ENCODE results near the gene HOXD9. TPM values are rescaled to one million over a fixed set of nuclear protein-coding genes. Genes with fewer than 3 reads are reported as not detected.

The HOXD9 gene
- total RNA-seq, 1 donor from 2014 or later: not detected

DNA sequence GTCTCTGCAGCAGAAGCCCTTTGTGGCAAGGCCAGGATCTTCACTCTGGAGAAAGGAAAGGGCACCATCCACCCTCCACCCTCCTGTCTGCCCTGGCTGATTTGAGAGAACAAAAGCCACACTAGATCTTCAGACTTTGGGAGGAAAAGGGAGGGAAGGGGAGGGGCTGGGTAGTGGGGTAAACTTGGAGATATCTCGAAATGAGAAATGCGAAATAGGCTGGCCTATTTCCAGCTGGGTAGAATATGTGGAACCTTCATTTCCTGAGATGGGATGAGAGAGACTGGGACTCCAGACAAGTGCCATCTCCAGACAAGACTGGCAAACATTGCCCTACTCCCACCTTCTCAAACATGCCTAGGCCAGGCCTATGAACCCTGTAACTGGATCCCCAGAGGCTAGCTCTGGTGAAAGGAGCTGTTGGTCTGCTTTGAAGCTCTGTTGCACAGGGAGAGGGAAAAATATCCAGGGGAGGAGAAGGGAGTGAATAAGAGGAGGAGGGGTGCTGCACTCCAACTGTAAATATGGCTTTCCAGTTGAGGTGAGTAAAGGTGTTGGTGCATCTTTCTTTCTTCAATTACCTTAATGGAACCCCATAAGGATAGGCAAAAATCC, 21.2 kb upstream of the HOXD9 start:
- H3K27ac Mint-ChIP-seq (ENCODE audit: unreplicated experiment): no peak overlapping the region
- H3K27me3 Mint-ChIP-seq (ENCODE audit: low read depth): peaks cover 91% of the 10 kb centered on the region
- peaks cover 3% of the 10 kb centered on the region for H3K36me3 Mint-ChIP-seq (ENCODE audit: low read depth)
- H3K4me3 Mint-ChIP-seq (ENCODE audit: unreplicated experiment): no peak overlapping the region
- peaks cover 34% of the 10 kb centered on the region for H3K4me1 Mint-ChIP-seq (ENCODE audit: low read depth)
- DNase-seq (ENCODE audit: low spot score): no peak
- TF ChIP-seq, protein P1, sequence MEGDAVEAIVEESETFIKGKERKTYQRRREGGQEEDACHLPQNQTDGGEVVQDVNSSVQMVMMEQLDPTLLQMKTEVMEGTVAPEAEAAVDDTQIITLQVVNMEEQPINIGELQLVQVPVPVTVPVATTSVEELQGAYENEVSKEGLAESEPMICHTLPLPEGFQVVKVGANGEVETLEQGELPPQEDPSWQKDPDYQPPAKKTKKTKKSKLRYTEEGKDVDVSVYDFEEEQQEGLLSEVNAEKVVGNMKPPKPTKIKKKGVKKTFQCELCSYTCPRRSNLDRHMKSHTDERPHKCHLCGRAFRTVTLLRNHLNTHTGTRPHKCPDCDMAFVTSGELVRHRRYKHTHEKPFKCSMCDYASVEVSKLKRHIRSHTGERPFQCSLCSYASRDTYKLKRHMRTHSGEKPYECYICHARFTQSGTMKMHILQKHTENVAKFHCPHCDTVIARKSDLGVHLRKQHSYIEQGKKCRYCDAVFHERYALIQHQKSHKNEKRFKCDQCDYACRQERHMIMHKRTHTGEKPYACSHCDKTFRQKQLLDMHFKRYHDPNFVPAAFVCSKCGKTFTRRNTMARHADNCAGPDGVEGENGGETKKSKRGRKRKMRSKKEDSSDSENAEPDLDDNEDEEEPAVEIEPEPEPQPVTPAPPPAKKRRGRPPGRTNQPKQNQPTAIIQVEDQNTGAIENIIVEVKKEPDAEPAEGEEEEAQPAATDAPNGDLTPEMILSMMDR (IDR thresholded peaks at IDR 0.05): no peak
- H3K9me3 Mint-ChIP-seq (ENCODE audit: low read depth): no peaks in the 10 kb centered on the region

- peaks cover 89% of the 10 kb centered on the region for H3K27me3 Mint-ChIP-seq (ENCODE audit: low read depth)
- no peak for DNase-seq (ENCODE audit: low spot score)
- no peak overlapping the region for H3K27ac Mint-ChIP-seq (ENCODE audit: unreplicated experiment)
- no peaks in the 10 kb centered on the region for H3K9me3 Mint-ChIP-seq (ENCODE audit: low read depth)
- no peak overlapping the region for H3K4me3 Mint-ChIP-seq (ENCODE audit: unreplicated experiment)
- peaks cover 4% of the 10 kb centered on the region for H3K36me3 Mint-ChIP-seq (ENCODE audit: low read depth)
- TF ChIP-seq, protein P1 (IDR thresholded peaks at IDR 0.05): no peak
- peaks cover 32% of the 10 kb centered on the region for H3K4me1 Mint-ChIP-seq (ENCODE audit: low read depth)
Observed at GRCh38 chr2:176101842-176102241, 20.7 kb upstream of the HOXD9 start.

DNA sequence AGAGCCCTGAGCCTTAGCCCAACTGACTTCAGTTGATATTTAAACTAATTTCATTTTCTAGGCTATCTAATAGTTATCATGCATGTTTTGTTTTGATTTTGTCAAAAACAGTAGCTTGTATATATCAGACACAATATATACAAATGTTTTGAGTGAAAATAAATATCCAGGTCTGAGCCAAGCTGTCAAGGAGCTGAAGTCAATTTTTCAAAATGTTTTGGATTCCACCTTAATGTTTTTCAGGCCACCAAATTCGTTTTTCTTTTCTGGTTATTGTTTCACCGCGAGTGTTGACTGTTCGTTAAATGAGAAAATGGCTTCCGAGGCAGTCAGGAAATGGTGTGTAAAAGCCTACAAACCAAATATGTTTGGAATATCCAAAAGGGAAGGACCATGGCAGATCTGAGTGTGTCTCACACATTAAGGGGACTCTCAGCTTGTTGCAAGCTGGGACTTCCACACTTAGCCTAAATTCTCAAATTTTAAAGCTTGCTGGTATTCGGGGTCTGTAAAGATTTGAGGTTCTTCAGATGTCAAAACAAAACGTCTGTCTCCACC, 20.1 kb upstream of the HOXD9 start:
- TF ChIP-seq, protein P1 (IDR thresholded peaks at IDR 0.05): no peak
- Mint-ChIP-seq H3K4me1 (ENCODE audit: low read depth) (peaks cover 30% of the 10 kb centered on the region), H3K27me3 (ENCODE audit: low read depth) (peaks cover 87% of the 10 kb centered on the region), H3K36me3 (ENCODE audit: low read depth) (peaks cover 4% of the 10 kb centered on the region), H3K27ac (ENCODE audit: unreplicated experiment) (no peak overlapping the region), H3K4me3 (ENCODE audit: unreplicated experiment) (no peak overlapping the region), H3K9me3 (ENCODE audit: low read depth) (no peaks in the 10 kb centered on the region)
- no peak for DNase-seq (ENCODE audit: low spot score)

GRCh38 chr2:176103194-176103593, 19.3 kb upstream of the HOXD9 start:
- H3K27me3 Mint-ChIP-seq (ENCODE audit: low read depth): peaks cover 79% of the 10 kb centered on the region
- no peaks in the 10 kb centered on the region for H3K9me3 Mint-ChIP-seq (ENCODE audit: low read depth)
- H3K4me1 Mint-ChIP-seq (ENCODE audit: low read depth): peaks cover 23% of the 10 kb centered on the region
- H3K27ac Mint-ChIP-seq (ENCODE audit: unreplicated experiment): no peak overlapping the region
- H3K36me3 Mint-ChIP-seq (ENCODE audit: low read depth): peaks cover 3% of the 10 kb centered on the region
- H3K4me3 Mint-ChIP-seq (ENCODE audit: unreplicated experiment): no peak overlapping the region
- no peak for DNase-seq (ENCODE audit: low spot score)
- TF ChIP-seq, protein P1 (IDR thresholded peaks at IDR 0.05): no peak

DNA sequence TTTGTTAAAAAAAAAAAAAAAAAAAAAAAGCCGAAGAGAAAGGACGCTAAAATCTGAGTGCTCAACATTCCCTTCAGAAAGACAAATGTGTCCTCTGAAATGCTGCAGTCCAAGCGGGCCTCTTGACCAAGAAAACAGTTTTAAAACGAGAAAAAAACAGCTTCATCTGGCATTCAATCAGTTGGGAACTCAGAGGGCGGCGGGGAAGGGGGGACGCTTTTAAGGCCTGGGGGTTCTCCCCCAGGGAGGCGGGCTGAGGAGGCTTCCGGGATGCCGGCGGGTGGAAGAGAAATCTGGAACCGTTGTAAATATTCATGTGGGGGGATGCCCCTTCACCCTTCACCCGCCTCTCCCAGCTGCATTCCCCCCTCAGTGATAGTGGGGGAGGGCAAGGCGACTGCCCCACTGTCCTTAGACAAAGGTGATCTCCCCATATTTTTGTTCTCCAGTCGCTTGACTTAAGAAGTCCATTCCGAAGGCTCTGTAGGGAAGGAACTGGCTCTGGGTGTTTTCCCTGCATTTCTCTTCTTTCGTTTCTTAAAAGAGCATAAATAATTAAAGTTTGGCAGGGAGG, 18.7 kb upstream of the HOXD9 start:
- TF ChIP-seq, protein P1 (IDR thresholded peaks at IDR 0.05): no peak
- Mint-ChIP-seq H3K27me3 (ENCODE audit: low read depth) (peaks cover 79% of the 10 kb centered on the region), H3K36me3 (ENCODE audit: low read depth) (peaks cover 3% of the 10 kb centered on the region), H3K4me1 (ENCODE audit: low read depth) (peaks cover 25% of the 10 kb centered on the region), H3K4me3 (ENCODE audit: unreplicated experiment) (no peak overlapping the region), H3K27ac (ENCODE audit: unreplicated experiment) (no peak overlapping the region), H3K9me3 (ENCODE audit: low read depth) (no peaks in the 10 kb centered on the region)
- no peak for DNase-seq (ENCODE audit: low spot score)

Measured in chondrocyte (in vitro differentiated cells).